Lower leg skin (tissue), 4 donors: ENCODE data around the gene RRP9. TPM values are rescaled to one million over a fixed set of nuclear protein-coding genes. Genes with fewer than 3 reads are reported as not detected.
A peak's percentile ranks its signal among the peaks of the same experiment; 100 is the strongest.

Source experiments
- DNase-seq, 2 donors: peaks; one replicate each; pipeline ENCODE4 v3.0.0-alpha.2; 2019; ENCODE audit warnings: low spot score in 2 of 2
- H3K4me3 ChIP-seq: fragments of 200-600 bp; sonication (generic); 2 replicates; pipeline ENCODE4 v1.5.1; 2017; ENCODE audit warnings: mild to moderate bottlenecking, low read depth; ENCODE audit not compliant: poor library complexity, severe bottlenecking
- POLR2A ChIP-seq, 2 donors: fragments of 450-650 bp; IDR thresholded peaks; one replicate each; pipeline ENCODE4 v1.6.1; 2016 to 2017; ENCODE audit warnings: antibody characterized with exemption in 2 of 2, mild to moderate bottlenecking in 1 of 2, moderate library complexity in 1 of 2
- whole genome bisulfite sequencing, 2 donors: methylation state at CpG; one replicate each; pipeline ENCODE4 v1.1.5; 2018; 5-methylcytosine and 5-hydroxymethylcytosine counted together
- intact Hi-C: fragments of 100-400 bp; cut with DNase I; formaldehyde crosslinking; loops from one replicate; pipeline ENCODE4 v1.15.0; 2023; ENCODE audit warnings: low total_unique reads
- total RNA-seq, 4 donors: library from RNA; depleted of rRNA; stranded (reverse); fragments of >200 nt; gene quantifications; one replicate each; pipeline ENCODE4 v1.1.0, GENCODE V29; 2016
- TF ChIP-seq, protein P1 (sequence below), 3 donors: fragments of 450-650 bp; IDR thresholded peaks; one replicate each; pipeline ENCODE4 v1.5.1; 2016; ENCODE audit warnings: antibody characterized with exemption in 3 of 3, mild to moderate bottlenecking in 3 of 3, moderate library complexity in 2 of 3

The RRP9 gene
- total RNA-seq, 4 donors from 2014 or later = 10.0 to 16.9 (median 14.0) TPM

DNA sequence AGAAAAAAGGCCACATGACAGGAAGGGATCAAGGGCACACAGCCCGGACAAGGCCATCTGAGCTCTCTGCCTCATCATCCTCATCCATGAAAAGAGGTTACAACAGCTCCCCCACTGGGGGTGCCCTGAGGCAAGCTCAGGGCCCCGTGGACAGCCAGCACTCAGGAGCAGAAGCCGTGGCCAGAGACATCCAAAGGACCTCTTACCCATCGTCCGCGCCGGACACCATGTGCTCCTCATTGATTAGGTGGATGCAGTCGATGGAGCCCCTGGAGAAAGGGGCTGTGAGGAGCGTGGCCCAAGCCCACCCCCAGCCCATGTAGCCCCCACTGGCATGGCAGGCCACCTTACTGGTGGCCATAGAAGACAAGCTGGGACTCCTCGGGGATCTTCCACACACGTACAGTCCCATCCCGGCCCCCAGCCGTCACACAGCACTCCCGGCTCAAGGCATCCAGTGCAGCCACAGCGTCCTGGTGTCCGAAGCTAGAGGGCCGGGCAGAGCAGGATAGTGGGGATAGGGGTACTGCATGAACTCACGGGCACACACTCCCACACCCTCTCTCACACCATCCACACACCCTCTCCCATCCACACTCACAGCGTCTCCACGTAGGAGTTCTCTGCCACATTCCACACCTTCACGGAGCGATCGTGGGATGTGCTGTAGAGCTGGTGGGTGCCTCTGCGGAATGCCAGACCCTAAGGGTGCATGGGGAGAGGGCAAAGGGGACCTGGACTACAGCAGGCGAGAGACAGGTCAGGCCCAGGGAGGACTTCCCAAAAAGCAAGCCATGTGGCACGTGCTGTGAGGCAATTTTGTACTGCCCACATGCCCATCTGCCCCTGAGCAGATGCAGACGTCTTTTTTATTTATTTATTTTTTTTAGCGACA is 6.5 kb downstream of the RRP9 start:
- WGBS, 2 donors = 92% methylated on average over 27 to 28 of the region's 28 CpGs
- TF ChIP-seq, protein P1, sequence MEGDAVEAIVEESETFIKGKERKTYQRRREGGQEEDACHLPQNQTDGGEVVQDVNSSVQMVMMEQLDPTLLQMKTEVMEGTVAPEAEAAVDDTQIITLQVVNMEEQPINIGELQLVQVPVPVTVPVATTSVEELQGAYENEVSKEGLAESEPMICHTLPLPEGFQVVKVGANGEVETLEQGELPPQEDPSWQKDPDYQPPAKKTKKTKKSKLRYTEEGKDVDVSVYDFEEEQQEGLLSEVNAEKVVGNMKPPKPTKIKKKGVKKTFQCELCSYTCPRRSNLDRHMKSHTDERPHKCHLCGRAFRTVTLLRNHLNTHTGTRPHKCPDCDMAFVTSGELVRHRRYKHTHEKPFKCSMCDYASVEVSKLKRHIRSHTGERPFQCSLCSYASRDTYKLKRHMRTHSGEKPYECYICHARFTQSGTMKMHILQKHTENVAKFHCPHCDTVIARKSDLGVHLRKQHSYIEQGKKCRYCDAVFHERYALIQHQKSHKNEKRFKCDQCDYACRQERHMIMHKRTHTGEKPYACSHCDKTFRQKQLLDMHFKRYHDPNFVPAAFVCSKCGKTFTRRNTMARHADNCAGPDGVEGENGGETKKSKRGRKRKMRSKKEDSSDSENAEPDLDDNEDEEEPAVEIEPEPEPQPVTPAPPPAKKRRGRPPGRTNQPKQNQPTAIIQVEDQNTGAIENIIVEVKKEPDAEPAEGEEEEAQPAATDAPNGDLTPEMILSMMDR (IDR thresholded peaks at IDR 0.05) = no peak
- TF ChIP-seq POLR2A (IDR thresholded peaks at IDR 0.05) = no peak
- H3K4me3 ChIP-seq = no peak overlapping the region
- intact Hi-C loops = no loop called here
- no peak for DNase-seq

DNA sequence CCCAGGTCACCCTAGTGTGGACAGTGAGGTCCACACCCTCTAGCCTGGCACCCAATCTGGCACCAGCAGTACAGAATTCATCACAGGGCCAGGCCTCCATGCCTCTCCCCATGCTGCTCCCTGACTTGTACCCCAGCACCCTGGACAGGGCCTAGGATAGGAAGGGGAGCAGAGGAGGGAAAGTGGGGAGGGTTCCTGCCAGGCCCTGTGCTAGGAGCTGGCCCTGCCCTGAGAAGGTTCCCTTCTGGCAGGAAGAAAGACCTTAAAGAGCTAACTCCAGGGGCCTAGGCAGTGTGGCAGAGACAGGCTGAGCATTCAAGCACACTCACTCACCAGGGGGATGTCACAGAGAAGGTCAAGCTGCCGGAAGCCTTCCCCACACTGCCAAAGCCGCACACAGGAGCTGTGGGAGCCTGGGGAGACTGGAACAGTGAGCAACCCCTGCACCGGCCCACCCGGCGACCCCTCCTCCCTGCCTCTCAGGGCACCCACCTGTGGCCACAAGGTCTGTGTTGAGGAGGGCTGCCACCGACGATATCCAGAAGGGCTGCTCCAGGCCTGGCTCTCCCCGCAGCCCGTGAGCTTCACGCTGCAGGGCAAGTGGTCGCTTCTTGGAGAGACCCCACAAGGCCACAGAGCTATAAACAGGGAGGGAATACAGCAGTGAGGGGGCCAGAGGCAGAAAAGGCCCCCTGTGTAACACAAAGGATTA is 7.4 kb downstream of the RRP9 start:
- DNase-seq = no peak
- H3K4me3 ChIP-seq = no peak overlapping the region
- TF ChIP-seq, protein P1 (IDR thresholded peaks at IDR 0.05) = no peak
- TF ChIP-seq POLR2A (IDR thresholded peaks at IDR 0.05) = no peak
- 95 to 98% methylated on average over 9 to 11 of the region's 11 CpGs for WGBS, 2 donors
- intact Hi-C loops = no loop called here

DNA sequence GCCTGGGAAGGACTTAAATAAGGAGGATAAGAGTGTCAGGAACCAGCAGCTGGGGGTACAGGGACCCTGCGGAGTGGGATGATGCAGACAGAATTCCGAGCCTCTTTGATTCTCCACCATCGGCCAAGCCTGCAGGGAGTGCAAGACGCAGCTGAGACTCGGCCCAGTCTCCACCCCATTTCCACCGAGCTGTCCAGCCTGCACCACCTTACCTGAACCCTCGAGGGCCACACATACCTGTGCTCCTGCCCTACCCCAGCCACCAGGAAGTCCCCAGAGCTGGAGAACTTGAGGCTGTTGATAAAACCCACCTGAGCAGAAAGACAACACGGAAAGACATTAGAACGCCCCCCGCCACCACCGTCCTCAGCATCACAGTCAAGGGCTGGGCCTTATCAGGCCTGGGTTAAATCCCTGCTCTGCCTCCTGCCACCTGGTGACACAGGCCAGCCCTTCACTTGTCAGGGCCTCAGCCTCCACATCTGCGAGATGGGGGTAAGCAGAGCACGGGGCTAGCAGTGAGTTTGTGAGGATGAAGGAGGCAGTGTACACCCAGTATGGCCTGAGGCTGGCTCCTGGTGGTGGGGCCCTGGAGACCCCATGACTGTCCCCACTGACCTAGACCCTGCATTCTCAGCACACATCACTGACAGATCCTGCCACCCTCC is 8.1 kb downstream of the RRP9 start:
- WGBS, 2 donors = 87 to 95% methylated on average over 13 of the region's 13 CpGs
- no peak for DNase-seq
- intact Hi-C loops = no loop called here
- H3K4me3 ChIP-seq = no peak overlapping the region
- TF ChIP-seq POLR2A (IDR thresholded peaks at IDR 0.05) = no peak
- TF ChIP-seq, protein P1 (IDR thresholded peaks at IDR 0.05) = no peak

DNA sequence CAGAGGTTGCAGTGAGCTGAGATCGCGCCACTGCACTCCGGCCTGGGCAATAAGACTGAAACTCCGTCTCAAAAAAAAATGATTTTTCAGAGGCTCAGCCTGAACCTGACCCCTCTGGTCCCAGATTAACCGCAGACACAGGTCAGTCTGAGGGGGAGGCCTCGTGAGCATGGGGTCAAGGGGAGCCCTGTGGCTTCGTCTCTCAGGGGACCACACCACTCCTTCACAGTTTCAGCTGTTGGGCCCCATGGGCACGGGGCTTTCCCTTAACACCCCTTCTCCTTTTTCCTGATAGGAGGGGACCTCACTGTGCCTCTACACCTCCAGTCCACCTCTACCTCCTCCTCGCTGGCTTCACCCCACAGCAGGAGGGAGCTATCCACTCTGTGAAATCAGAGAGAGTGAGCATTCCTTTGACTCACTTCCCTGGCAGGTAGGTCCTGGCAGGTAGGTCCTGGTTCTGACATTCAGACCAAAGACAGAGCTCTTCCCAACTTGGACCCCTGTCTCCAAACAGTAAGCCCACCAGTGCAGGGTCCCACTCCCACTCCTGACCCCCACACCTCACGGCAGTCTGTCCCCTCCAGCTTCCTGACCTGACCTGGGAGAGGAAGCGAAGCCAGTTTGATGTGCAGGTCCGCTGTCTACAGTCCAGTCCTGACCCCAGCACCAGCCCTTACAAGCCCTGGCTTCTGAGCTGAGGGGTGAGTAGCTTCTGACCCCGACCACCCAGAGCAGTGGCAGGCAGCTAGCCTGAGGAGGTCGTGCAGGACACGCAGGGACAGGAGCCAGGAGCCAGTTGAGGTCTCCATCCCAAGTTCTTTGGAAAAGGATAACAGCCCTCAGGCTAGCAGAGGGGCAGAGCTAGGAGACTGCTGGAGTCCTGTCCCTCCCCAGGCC is 9.0 kb downstream of the RRP9 start:
- H3K4me3 ChIP-seq = no peak overlapping the region
- no peak for TF ChIP-seq POLR2A (IDR thresholded peaks at IDR 0.05)
- TF ChIP-seq, protein P1 (IDR thresholded peaks at IDR 0.05) = no peak
- peak in 1 of 2 donors; percentile 11 for DNase-seq
- 91 to 93% methylated on average over 15 of the region's 15 CpGs for WGBS, 2 donors
- intact Hi-C loops = no loop called here

DNA sequence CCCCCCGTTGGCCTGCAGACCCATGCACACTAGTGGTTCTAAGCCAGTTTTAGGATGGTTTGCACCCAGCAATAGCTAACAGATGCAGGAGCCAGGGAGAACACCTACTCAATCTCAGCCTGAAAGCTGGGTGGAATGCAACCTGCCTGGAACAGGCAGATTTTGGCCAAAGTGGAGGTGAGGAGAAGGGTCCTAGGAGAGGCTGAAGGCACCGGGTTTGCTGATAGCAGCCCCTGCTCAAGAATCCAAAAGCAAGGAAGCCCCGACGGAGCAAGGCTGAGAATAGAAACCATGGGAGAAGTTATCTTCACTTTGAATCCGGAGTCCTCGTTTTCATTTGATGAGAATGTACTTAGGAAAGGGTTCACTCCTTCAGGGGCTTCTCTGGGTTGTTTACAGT is 9.9 kb downstream of the RRP9 start:
- no peak for DNase-seq
- intact Hi-C loops = no loop called here
- 92% methylated on average over 6 of the region's 6 CpGs for WGBS, 2 donors

More for the DNA sequence above, 9.9 kb downstream of the RRP9 start:
- no peak overlapping the region for H3K4me3 ChIP-seq
- TF ChIP-seq, protein P1 (IDR thresholded peaks at IDR 0.05) = no peak
- TF ChIP-seq POLR2A (IDR thresholded peaks at IDR 0.05) = no peak
